WTC11 (cell line): ENCODE results near the gene PSMB2. TPM values are rescaled to one million over a fixed set of nuclear protein-coding genes. Genes with fewer than 3 reads are reported as not detected.

Experiments used
- ATAC-seq: fragments of 200-7000 bp; cut with Tn5 transposase; 2 replicates; pipeline ENCODE4 v1.10.0; 2021; ENCODE audit warnings: mild to moderate bottlenecking, moderate library complexity
- CTCF ChIA-PET: fragments of 300-600 bp; sonication (Branson Sonifier 250); formaldehyde crosslinking; loops from one replicate; lab custom pipeline; 2021; ENCODE audit warnings: antibody characterized with exemption; lab: Charles Lee
- POLR2A ChIA-PET: fragments of 350-600 bp; sonication (Branson Sonifier 250); formaldehyde crosslinking; loops from one replicate; lab custom pipeline; 2021; ENCODE audit warnings: antibody characterized with exemption; lab: Charles Lee
- DNase-seq: peaks from one replicate; pipeline ENCODE4 v3.0.0; 2021; ENCODE audit warnings: low spot score
- H3K27ac Mint-ChIP-seq: 2 replicates; pipeline ENCODE4 v1.8.0; 2021; ENCODE audit warnings: mixed read lengths
- H3K27me3 Mint-ChIP-seq: 2 replicates; pipeline ENCODE4 v1.8.0; 2021; ENCODE audit warnings: low read depth, mild to moderate bottlenecking, moderate library complexity, mixed read lengths
- H3K36me3 Mint-ChIP-seq: 2 replicates; pipeline ENCODE4 v1.8.0; 2021; ENCODE audit warnings: mixed read lengths
- H3K4me1 Mint-ChIP-seq: 2 replicates; pipeline ENCODE4 v1.8.0; 2022; ENCODE audit warnings: mixed read lengths
- H3K4me3 Mint-ChIP-seq: 2 replicates; pipeline ENCODE4 v1.8.0; 2021; ENCODE audit warnings: mild to moderate bottlenecking, moderate library complexity, mixed read lengths
- H3K9me3 Mint-ChIP-seq: 2 replicates; pipeline ENCODE4 v1.8.0; 2021; ENCODE audit warnings: mixed read lengths
- CBFB ChIP-seq: sonication (generic); formaldehyde crosslinking; IDR thresholded peaks from 2 replicates; pipeline ENCODE4 v1.8.1; 2022; ENCODE audit warnings: mild to moderate bottlenecking, low read depth, missing genetic modification reagents
- CREB1 ChIP-seq: sonication (generic); formaldehyde crosslinking; IDR thresholded peaks from 2 replicates; pipeline ENCODE4 v1.8.0; 2023; ENCODE audit warnings: mild to moderate bottlenecking, missing genetic modification reagents
- ETV6 ChIP-seq: sonication (generic); formaldehyde crosslinking; IDR thresholded peaks from 2 replicates; pipeline ENCODE4 v1.8.1; 2022; ENCODE audit warnings: mild to moderate bottlenecking, missing genetic modification reagents
- FOXJ3 ChIP-seq: sonication (generic); formaldehyde crosslinking; IDR thresholded peaks from 2 replicates; pipeline ENCODE4 v1.9.0; 2021; ENCODE audit warnings: missing genetic modification reagents, mild to moderate bottlenecking, borderline replicate concordance
- FOXP1 ChIP-seq: sonication (generic); formaldehyde crosslinking; IDR thresholded peaks from 2 replicates; pipeline ENCODE4 v1.8.0; 2022; ENCODE audit warnings: missing genetic modification reagents, mild to moderate bottlenecking, moderate library complexity, borderline replicate concordance
- GABPB1 ChIP-seq: sonication (generic); formaldehyde crosslinking; IDR thresholded peaks from 2 replicates; pipeline ENCODE4 v1.8.1; 2023; ENCODE audit warnings: mild to moderate bottlenecking, missing genetic modification reagents
- HMGA2 ChIP-seq: fragments of 250-450 bp; sonication (Bioruptor Pico); IDR thresholded peaks from 2 replicates; pipeline ENCODE4 v1.4.0; 2021; ENCODE audit warnings: mild to moderate bottlenecking, moderate library complexity
- KAT7 ChIP-seq: sonication (generic); formaldehyde crosslinking; IDR thresholded peaks from 2 replicates; pipeline ENCODE4 v1.8.1; 2023; ENCODE audit warnings: missing genetic modification reagents, mild to moderate bottlenecking, borderline replicate concordance
- MYBL2 ChIP-seq: sonication (generic); formaldehyde crosslinking; IDR thresholded peaks from 2 replicates; pipeline ENCODE4 v1.8.1; 2023; ENCODE audit warnings: mild to moderate bottlenecking, moderate library complexity, missing genetic modification reagents
- NR2C2 ChIP-seq: sonication (generic); formaldehyde crosslinking; IDR thresholded peaks from 2 replicates; pipeline ENCODE4 v1.8.0; 2022; ENCODE audit warnings: mild to moderate bottlenecking, missing genetic modification reagents
- SP1 ChIP-seq: sonication (generic); formaldehyde crosslinking; conservative IDR thresholded peaks from 2 replicates; pipeline ENCODE4 v1.8.1; 2022; ENCODE audit warnings: missing genetic modification reagents
- TCF7 ChIP-seq: sonication (generic); formaldehyde crosslinking; IDR thresholded peaks from 2 replicates; pipeline ENCODE4 v1.8.0; 2022; ENCODE audit warnings: mild to moderate bottlenecking, low read depth, missing genetic modification reagents, moderate library complexity
- TEAD1 ChIP-seq: sonication (generic); formaldehyde crosslinking; IDR thresholded peaks from 2 replicates; pipeline ENCODE4 v1.8.0; 2022; ENCODE audit warnings: mild to moderate bottlenecking, missing genetic modification reagents
- TEAD4 ChIP-seq: sonication (generic); formaldehyde crosslinking; IDR thresholded peaks from 2 replicates; pipeline ENCODE4 v1.8.0; 2022; ENCODE audit warnings: mild to moderate bottlenecking, missing genetic modification reagents
- ZNF121 ChIP-seq: sonication (generic); formaldehyde crosslinking; IDR thresholded peaks from 2 replicates; pipeline ENCODE4 v1.8.0; 2023; ENCODE audit warnings: missing genetic modification reagents
- total RNA-seq: library from RNA; stranded (reverse); gene quantifications from 3 replicates; pipeline ENCODE4 v1.2.3, GENCODE V29; 2021
- TF ChIP-seq, protein P1 (sequence below): sonication (generic); formaldehyde crosslinking; IDR thresholded peaks from 2 replicates; pipeline ENCODE4 v1.8.0; 2023; ENCODE audit warnings: missing genetic modification reagents, mild to moderate bottlenecking, borderline replicate concordance
- TF ChIP-seq, protein P2 (sequence below): fragments of 250-450 bp; sonication (Bioruptor Pico); IDR thresholded peaks from 2 replicates; pipeline ENCODE4 v1.9.0; 2021; ENCODE audit warnings: mild to moderate bottlenecking, borderline replicate concordance
- TF ChIP-seq, protein P3 (sequence below): sonication (generic); formaldehyde crosslinking; IDR thresholded peaks from 2 replicates; pipeline ENCODE4 v1.8.1; 2022; ENCODE audit warnings: low read depth, mild to moderate bottlenecking, moderate library complexity, missing genetic modification reagents, borderline replicate concordance
- TF ChIP-seq, protein P4 (sequence below): sonication (generic); formaldehyde crosslinking; IDR thresholded peaks from 2 replicates; pipeline ENCODE4 v1.8.0; 2022; ENCODE audit warnings: mild to moderate bottlenecking, missing genetic modification reagents
- TF ChIP-seq, protein P5 (sequence below): sonication (generic); formaldehyde crosslinking; IDR thresholded peaks from 2 replicates; pipeline ENCODE4 v1.8.0; 2022; ENCODE audit warnings: mild to moderate bottlenecking, missing genetic modification reagents
- TF ChIP-seq, protein P6 (sequence below): sonication (generic); formaldehyde crosslinking; IDR thresholded peaks from 2 replicates; pipeline ENCODE4 v1.8.0; 2022; ENCODE audit warnings: mild to moderate bottlenecking, missing genetic modification reagents

Gene PSMB2
- total RNA-seq, 1 experiment from 2014 or later: 76.7 TPM

DNA sequence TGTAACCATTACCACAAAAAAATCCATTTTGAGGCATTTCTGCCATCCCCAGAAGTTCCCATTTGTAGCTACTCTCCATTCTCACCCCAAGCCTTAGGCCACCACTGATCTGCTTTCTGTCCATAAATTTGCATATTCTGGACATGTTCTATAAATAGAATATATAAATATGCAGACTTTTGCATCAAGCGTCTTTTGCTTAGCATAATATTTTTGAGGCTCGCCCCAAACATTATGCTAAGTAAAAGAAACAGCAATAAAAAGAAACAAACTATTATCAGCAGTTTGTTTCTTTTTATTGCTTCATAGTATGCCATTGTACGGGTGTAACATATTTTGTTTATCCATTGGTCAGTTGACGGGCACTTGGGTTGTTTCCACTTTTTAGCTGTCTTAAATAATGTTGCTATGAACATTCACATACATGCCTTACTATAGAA lies 60.4 kb downstream of the PSMB2 start (continued):
- TF ChIP-seq, protein P1, sequence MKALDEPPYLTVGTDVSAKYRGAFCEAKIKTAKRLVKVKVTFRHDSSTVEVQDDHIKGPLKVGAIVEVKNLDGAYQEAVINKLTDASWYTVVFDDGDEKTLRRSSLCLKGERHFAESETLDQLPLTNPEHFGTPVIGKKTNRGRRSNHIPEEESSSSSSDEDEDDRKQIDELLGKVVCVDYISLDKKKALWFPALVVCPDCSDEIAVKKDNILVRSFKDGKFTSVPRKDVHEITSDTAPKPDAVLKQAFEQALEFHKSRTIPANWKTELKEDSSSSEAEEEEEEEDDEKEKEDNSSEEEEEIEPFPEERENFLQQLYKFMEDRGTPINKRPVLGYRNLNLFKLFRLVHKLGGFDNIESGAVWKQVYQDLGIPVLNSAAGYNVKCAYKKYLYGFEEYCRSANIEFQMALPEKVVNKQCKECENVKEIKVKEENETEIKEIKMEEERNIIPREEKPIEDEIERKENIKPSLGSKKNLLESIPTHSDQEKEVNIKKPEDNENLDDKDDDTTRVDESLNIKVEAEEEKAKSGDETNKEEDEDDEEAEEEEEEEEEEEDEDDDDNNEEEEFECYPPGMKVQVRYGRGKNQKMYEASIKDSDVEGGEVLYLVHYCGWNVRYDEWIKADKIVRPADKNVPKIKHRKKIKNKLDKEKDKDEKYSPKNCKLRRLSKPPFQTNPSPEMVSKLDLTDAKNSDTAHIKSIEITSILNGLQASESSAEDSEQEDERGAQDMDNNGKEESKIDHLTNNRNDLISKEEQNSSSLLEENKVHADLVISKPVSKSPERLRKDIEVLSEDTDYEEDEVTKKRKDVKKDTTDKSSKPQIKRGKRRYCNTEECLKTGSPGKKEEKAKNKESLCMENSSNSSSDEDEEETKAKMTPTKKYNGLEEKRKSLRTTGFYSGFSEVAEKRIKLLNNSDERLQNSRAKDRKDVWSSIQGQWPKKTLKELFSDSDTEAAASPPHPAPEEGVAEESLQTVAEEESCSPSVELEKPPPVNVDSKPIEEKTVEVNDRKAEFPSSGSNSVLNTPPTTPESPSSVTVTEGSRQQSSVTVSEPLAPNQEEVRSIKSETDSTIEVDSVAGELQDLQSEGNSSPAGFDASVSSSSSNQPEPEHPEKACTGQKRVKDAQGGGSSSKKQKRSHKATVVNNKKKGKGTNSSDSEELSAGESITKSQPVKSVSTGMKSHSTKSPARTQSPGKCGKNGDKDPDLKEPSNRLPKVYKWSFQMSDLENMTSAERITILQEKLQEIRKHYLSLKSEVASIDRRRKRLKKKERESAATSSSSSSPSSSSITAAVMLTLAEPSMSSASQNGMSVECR (CRISPR knock-in tag): no peak
- no peak for TF ChIP-seq NR2C2 (CRISPR knock-in tag)
- TF ChIP-seq GABPB1 (CRISPR knock-in tag): no peak
- TF ChIP-seq TCF7 (CRISPR knock-in tag): no peak
- TF ChIP-seq MYBL2: no peak
- no peak for TF ChIP-seq TEAD4 (CRISPR knock-in tag)
- no peak for TF ChIP-seq HMGA2 (CRISPR knock-in tag)
- TF ChIP-seq, protein P2, sequence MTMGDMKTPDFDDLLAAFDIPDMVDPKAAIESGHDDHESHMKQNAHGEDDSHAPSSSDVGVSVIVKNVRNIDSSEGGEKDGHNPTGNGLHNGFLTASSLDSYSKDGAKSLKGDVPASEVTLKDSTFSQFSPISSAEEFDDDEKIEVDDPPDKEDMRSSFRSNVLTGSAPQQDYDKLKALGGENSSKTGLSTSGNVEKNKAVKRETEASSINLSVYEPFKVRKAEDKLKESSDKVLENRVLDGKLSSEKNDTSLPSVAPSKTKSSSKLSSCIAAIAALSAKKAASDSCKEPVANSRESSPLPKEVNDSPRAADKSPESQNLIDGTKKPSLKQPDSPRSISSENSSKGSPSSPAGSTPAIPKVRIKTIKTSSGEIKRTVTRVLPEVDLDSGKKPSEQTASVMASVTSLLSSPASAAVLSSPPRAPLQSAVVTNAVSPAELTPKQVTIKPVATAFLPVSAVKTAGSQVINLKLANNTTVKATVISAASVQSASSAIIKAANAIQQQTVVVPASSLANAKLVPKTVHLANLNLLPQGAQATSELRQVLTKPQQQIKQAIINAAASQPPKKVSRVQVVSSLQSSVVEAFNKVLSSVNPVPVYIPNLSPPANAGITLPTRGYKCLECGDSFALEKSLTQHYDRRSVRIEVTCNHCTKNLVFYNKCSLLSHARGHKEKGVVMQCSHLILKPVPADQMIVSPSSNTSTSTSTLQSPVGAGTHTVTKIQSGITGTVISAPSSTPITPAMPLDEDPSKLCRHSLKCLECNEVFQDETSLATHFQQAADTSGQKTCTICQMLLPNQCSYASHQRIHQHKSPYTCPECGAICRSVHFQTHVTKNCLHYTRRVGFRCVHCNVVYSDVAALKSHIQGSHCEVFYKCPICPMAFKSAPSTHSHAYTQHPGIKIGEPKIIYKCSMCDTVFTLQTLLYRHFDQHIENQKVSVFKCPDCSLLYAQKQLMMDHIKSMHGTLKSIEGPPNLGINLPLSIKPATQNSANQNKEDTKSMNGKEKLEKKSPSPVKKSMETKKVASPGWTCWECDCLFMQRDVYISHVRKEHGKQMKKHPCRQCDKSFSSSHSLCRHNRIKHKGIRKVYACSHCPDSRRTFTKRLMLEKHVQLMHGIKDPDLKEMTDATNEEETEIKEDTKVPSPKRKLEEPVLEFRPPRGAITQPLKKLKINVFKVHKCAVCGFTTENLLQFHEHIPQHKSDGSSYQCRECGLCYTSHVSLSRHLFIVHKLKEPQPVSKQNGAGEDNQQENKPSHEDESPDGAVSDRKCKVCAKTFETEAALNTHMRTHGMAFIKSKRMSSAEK (CRISPR knock-in tag): no peak
- no peak for TF ChIP-seq CREB1 (CRISPR knock-in tag)
- TF ChIP-seq FOXJ3 (CRISPR knock-in tag): no peak
- TF ChIP-seq ZNF121: no peak
- no peak for TF ChIP-seq TEAD1 (CRISPR knock-in tag)
- TF ChIP-seq CBFB (CRISPR knock-in tag): no peak

DNA sequence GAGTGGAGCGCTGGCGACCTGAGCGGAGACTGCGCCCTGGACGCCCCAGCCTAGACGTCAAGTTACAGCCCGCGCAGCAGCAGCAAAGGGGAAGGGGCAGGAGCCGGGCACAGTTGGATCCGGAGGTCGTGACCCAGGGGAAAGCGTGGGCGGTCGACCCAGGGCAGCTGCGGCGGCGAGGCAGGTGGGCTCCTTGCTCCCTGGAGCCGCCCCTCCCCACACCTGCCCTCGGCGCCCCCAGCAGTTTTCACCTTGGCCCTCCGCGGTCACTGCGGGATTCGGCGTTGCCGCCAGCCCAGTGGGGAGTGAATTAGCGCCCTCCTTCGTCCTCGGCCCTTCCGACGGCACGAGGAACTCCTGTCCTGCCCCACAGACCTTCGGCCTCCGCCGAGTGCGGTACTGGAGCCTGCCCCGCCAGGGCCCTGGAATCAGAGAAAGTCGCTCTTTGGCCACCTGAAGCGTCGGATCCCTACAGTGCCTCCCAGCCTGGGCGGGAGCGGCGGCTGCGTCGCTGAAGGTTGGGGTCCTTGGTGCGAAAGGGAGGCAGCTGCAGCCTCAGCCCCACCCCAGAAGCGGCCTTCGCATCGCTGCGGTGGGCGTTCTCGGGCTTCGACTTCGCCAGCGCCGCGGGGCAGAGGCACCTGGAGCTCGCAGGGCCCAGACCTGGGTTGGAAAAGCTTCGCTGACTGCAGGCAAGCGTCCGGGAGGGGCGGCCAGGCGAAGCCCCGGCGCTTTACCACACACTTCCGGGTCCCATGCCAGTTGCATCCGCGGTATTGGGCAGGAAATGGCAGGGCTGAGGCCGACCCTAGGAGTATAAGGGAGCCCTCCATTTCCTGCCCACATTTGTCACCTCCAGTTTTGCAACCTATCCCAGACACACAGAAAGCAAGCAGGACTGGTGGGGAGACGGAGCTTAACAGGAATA lies 64.0 kb downstream of the PSMB2 start:
- peaks cover 79% of the 10 kb centered on the region for H3K27me3 Mint-ChIP-seq
- ChIA-PET CTCF (interaction anchor here (0.6 to 2.5 kb wide), 10 partner anchors 9 to 149 kb away, joined by 3 to 24 read pairs (median 8); no protein-coding TSS in a partner anchor), POLR2A (interaction anchor here (1.2 to 1.4 kb wide), 2 partner anchors 9 to 192 kb away, joined by 3 to 6 read pairs; partner anchors contain the start of gene CLSPN)
- DNase-seq (peak; percentile 54), ATAC-seq (peak; percentile 29)
- H3K4me1 Mint-ChIP-seq: peaks cover 38% of the 10 kb centered on the region
- no peak overlapping the region for H3K27ac Mint-ChIP-seq
- H3K4me3 Mint-ChIP-seq: peak overlapping the region; percentile 74
- H3K9me3 Mint-ChIP-seq: no peaks in the 10 kb centered on the region
- no peaks in the 10 kb centered on the region for H3K36me3 Mint-ChIP-seq
- TF ChIP-seq ETV6 (CRISPR knock-in tag) (0 out of 2 replicates have a peak, but pooled peaks have one; percentile 43), FOXP1 (CRISPR knock-in tag) (peak; percentile 71), KAT7 (CRISPR knock-in tag) (0 out of 2 replicates have a peak, but pooled peaks have one; percentile 67), SP1 (CRISPR knock-in tag) (peak; percentile 4)
- TF ChIP-seq, protein P3, sequence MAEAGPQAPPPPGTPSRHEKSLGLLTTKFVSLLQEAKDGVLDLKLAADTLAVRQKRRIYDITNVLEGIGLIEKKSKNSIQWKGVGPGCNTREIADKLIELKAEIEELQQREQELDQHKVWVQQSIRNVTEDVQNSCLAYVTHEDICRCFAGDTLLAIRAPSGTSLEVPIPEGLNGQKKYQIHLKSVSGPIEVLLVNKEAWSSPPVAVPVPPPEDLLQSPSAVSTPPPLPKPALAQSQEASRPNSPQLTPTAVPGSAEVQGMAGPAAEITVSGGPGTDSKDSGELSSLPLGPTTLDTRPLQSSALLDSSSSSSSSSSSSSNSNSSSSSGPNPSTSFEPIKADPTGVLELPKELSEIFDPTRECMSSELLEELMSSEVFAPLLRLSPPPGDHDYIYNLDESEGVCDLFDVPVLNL (CRISPR knock-in tag): no peak
- TF ChIP-seq, protein P4, sequence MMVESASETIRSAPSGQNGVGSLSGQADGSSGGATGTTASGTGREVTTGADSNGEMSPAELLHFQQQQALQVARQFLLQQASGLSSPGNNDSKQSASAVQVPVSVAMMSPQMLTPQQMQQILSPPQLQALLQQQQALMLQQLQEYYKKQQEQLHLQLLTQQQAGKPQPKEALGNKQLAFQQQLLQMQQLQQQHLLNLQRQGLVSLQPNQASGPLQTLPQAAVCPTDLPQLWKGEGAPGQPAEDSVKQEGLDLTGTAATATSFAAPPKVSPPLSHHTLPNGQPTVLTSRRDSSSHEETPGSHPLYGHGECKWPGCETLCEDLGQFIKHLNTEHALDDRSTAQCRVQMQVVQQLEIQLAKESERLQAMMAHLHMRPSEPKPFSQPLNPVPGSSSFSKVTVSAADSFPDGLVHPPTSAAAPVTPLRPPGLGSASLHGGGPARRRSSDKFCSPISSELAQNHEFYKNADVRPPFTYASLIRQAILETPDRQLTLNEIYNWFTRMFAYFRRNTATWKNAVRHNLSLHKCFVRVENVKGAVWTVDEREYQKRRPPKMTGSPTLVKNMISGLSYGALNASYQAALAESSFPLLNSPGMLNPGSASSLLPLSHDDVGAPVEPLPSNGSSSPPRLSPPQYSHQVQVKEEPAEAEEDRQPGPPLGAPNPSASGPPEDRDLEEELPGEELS: no peak
- TF ChIP-seq, protein P5, sequence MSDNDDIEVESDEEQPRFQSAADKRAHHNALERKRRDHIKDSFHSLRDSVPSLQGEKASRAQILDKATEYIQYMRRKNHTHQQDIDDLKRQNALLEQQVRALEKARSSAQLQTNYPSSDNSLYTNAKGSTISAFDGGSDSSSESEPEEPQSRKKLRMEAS (CRISPR knock-in tag): peak; percentile 83
- TF ChIP-seq, protein P6, sequence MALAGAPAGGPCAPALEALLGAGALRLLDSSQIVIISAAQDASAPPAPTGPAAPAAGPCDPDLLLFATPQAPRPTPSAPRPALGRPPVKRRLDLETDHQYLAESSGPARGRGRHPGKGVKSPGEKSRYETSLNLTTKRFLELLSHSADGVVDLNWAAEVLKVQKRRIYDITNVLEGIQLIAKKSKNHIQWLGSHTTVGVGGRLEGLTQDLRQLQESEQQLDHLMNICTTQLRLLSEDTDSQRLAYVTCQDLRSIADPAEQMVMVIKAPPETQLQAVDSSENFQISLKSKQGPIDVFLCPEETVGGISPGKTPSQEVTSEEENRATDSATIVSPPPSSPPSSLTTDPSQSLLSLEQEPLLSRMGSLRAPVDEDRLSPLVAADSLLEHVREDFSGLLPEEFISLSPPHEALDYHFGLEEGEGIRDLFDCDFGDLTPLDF (CRISPR knock-in tag): 0 out of 2 replicates have a peak, but pooled peaks have one; percentile 67
